ENCODE data around the gene RNASE7.

RNASE7 gene

DNA sequence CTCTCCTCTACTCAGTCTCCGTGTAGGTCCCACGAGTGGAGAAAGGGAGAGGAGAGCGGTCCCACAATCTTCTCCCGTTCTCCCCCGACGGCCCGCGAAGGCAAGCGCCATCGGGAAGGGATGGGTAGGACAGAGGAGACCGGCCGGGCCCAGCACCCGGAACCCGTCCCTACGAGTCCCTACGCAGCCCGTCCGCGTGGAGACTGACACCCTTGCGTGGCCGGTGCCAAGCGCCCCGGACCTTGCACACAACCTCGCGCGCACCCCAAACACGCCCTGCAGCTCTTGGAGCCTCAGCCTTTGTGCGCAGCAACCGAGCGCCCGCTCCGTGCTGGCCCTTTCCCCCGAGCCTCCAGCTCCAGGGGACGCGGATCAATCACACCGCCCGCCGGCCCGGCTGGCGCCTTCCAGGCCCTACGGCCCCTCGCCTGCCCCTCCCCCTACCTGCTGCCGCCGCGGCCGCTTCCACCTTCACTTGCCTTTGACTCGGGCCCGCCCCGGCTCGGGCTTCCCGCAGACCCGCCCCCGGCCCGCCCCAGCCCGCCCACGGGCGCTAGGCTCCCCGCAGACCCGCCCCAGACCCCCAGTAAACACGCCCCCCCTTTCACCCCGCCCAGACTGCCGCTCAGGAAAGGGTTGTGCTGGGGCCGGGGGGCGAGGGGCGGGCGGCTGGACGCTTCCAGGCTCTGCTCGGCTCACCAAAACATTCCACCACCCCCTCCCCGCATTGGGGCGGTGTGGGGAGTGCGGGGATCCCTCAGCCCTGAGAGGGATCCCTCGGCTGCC lies 17.4 kb upstream of the RNASE7 start, which contains the start of gene NDRG2:
Gene NDRG2 (minus strand): TSS at position 477 of the 786 bp plus-strand sequence. CDS start 1,746 bp downstream, outside the sequence.
- TF ChIP-seq, protein P1, sequence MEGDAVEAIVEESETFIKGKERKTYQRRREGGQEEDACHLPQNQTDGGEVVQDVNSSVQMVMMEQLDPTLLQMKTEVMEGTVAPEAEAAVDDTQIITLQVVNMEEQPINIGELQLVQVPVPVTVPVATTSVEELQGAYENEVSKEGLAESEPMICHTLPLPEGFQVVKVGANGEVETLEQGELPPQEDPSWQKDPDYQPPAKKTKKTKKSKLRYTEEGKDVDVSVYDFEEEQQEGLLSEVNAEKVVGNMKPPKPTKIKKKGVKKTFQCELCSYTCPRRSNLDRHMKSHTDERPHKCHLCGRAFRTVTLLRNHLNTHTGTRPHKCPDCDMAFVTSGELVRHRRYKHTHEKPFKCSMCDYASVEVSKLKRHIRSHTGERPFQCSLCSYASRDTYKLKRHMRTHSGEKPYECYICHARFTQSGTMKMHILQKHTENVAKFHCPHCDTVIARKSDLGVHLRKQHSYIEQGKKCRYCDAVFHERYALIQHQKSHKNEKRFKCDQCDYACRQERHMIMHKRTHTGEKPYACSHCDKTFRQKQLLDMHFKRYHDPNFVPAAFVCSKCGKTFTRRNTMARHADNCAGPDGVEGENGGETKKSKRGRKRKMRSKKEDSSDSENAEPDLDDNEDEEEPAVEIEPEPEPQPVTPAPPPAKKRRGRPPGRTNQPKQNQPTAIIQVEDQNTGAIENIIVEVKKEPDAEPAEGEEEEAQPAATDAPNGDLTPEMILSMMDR (IDR thresholded peaks at IDR 0.05; ENCODE audit: low read depth, low read length): no peak
- peak; percentile 87 for DNase-seq
- H3K4me3 ChIP-seq (ENCODE audit: low read depth, low read length): peak within 1 kb of the TSS; percentile 73
- no peaks in the 10 kb centered on the region for H3K36me3 ChIP-seq
- H3K27me3 ChIP-seq: no peaks in the 10 kb centered on the region
- no peaks in the 10 kb centered on the region for H3K9me3 ChIP-seq
- H3K4me1 ChIP-seq: no peaks in the 10 kb centered on the region

DNA sequence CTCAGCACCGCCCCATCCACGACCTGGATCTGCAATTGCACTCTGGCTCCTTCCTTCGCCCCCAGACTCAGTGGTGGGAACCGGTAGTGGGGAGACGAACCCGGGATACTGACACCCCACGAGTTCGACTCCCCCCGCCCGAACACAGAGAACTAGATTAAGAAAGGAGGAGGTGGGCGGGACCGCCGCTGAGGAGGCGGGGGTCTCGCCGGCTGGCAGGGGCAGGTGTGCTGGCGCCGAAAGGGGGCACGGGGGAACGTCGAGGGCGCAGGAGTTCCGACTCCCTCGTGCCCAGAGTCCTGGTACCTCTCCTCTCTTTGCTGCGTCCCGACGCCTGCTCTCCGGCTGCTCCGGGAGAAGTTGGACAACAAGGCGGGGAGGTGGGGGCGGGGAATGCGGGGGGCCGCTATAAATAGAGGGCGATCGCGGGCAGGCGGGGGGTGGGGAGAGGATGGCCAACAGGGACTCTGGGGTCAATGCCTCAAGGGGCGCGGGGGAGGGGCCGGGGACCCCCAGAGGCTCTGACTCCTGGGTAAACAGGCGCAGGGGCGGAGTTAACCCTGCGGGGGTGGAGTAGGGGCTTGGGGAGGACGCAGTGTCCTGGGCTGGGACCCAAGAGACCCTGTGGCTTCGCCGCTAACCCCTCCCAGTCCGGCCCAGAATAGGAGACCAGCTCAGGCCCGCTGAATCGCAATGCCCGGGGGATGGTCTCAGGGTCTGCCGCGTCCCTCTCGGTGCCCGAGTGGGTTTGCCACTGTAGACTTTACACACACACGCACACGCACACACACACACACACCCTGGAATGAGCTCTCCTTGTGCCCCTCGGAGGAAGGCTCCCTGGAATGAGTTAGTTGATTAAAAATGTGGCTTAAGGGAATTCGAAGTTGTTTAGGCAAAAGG lies 16.5 kb upstream of the RNASE7 start:
- Histone ChIP-seq H3K9me3 (no peaks in the 10 kb centered on the region), H3K36me3 (no peaks in the 10 kb centered on the region), H3K4me3 (ENCODE audit: low read depth, low read length) (peak overlapping the region; percentile 73), H3K4me1 (no peaks in the 10 kb centered on the region), H3K27me3 (no peaks in the 10 kb centered on the region)
- DNase-seq: no peak
- TF ChIP-seq, protein P1 (IDR thresholded peaks at IDR 0.05; ENCODE audit: low read depth, low read length): no peak

GRCh38 chr14:21026274-21026987 lies 15.7 kb upstream of the RNASE7 start:
- no peaks in the 10 kb centered on the region for H3K27me3 ChIP-seq
- no peak for DNase-seq
- no peak overlapping the region for H3K4me3 ChIP-seq (ENCODE audit: low read depth, low read length)
- no peaks in the 10 kb centered on the region for H3K4me1 ChIP-seq
- TF ChIP-seq, protein P1 (IDR thresholded peaks at IDR 0.05; ENCODE audit: low read depth, low read length): no peak
- no peaks in the 10 kb centered on the region for H3K9me3 ChIP-seq
- H3K36me3 ChIP-seq: no peaks in the 10 kb centered on the region

GRCh38 chr14:21026988-21027315 lies 15.2 kb upstream of the RNASE7 start:
- H3K4me1 ChIP-seq: no peaks in the 10 kb centered on the region
- no peaks in the 10 kb centered on the region for H3K9me3 ChIP-seq
- H3K36me3 ChIP-seq: no peaks in the 10 kb centered on the region
- no peaks in the 10 kb centered on the region for H3K27me3 ChIP-seq
- TF ChIP-seq, protein P1 (IDR thresholded peaks at IDR 0.05; ENCODE audit: low read depth, low read length): no peak
- DNase-seq: no peak
- H3K4me3 ChIP-seq (ENCODE audit: low read depth, low read length): no peak overlapping the region

- H3K4me3 ChIP-seq (ENCODE audit: low read depth, low read length): no peak within 1 kb of the TSS
- H3K36me3 ChIP-seq: no peaks in the 10 kb centered on the region
Measured at GRCh38 chr14:21029917-21030316, 12.2 kb upstream of the RNASE7 start, which contains the start of gene TPPP2. TPPP2 (plus strand) TSS chr14:21030217; CDS start chr14:21030582, 365 bp downstream.

More at GRCh38 chr14:21029917-21030316, 12.2 kb upstream of the RNASE7 start, which contains the start of gene TPPP2:
- H3K4me1 ChIP-seq: no peaks in the 10 kb centered on the region
- H3K9me3 ChIP-seq: no peaks in the 10 kb centered on the region
- H3K27me3 ChIP-seq: no peaks in the 10 kb centered on the region
- TF ChIP-seq, protein P1 (IDR thresholded peaks at IDR 0.05; ENCODE audit: low read depth, low read length): no peak
- no peak for DNase-seq
